GM20431 (cell line): ENCODE measurements around the gene WDR91.
"Not testable (repeated sequence)": the region's sequence is repeated elsewhere in the genome, so short reads cannot be mapped to it uniquely, and the experiment has no call there.

Source experiments
- in situ Hi-C: fragments of 300-500 bp; cut with MseI, MboI; formaldehyde crosslinking; loops from one replicate; pipeline ENCODE4 v1.15.0; 2020; ENCODE audit warnings: low sequenced_read_pairs; ENCODE audit not compliant: unreplicated experiment

The WDR91 gene

DNA sequence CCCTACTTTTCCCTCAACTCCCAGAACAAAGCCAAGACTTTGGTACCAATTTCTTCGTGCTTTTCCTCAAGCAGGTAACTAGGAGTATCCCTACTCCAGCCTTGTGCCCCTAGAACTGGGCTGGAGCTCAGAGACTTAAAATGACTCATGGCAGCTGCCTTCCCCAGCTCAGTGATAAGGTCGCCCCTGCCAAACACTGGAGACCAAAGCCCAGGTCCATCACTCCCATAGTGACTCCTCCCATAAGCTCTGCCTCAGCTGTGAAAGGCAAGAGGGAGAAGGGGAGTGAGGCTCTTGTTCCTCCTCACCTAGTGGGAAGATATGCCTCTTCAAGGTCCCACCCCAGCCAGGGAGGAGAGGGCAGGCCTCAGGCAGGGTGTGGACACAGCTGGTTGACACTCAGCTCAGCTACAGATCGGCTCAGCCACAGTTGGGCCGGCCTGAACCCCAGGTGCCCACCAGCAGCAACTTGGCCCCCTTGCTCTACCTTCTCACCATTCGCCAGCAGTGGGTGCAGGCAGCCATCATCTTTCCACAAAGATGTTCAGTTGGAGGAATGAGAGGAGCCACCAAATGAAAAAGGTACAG, 27.0 kb downstream of the WDR91 start:
- in situ Hi-C loops: loop anchor here (25.0 kb wide), 1 partner anchor 547 kb away; the partner anchor contains the start of gene BPGM

DNA sequence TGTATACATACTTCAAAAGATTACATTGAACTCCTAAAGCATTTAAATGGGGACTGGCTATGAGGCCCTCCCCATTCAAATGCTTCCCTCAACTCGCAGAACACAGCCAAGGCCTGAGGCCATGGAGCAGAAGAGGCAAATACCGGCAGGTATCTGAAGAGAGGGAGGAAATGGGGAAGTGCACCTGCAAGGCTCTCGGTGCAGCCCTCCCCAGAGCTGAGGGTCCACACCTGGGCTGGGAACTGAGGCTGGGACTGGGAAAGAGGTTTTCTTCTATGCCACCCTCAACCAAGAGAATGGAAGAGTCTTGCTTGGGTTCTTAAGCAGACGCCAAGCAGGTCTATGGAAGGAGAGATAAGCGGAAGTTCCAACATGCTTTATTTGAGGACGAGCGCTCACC, 27.8 kb downstream of the WDR91 start:
- in situ Hi-C loops: loop anchor here (25.0 kb wide), 1 partner anchor 546 kb away; the partner anchor contains the start of gene BPGM

DNA sequence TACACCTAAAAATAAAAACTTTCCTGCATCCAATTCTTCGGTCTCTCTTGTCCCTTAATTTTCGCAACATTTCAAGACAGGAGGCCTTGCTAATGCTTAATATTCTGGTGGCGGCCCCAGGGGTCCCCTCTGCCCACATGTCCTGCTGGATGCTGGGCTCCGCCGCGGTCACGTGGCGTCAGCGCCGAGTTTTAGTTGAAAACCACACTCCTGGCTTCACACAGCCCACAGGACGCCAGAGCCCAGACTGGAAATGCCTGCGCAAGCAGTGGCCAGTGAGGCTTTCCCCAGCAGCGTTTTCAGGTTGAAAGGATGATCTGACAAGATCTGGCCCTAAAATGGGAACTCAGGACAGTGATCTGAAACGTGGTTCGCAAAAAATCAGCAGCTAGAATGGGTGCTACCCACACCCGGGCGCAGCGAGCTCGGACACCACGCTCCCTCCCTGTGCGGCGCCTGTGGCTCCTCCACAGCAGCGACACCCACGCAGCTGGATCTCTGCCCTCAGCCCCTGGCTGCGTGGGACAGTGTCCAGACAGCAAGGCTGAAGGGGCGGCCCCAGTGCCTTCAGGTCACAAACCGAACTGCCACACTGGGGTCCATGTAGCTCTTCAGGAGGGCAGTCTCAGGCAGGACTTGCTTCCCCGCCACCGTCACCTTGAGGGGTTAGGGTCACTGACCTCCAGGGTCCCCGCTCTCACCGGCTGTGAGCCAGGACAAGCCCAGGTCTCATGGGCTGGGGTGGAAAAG, 29.2 kb downstream of the WDR91 start:
- in situ Hi-C loops: loop anchor here (25.0 kb wide), 1 partner anchor 545 kb away; the partner anchor contains the start of gene BPGM

DNA sequence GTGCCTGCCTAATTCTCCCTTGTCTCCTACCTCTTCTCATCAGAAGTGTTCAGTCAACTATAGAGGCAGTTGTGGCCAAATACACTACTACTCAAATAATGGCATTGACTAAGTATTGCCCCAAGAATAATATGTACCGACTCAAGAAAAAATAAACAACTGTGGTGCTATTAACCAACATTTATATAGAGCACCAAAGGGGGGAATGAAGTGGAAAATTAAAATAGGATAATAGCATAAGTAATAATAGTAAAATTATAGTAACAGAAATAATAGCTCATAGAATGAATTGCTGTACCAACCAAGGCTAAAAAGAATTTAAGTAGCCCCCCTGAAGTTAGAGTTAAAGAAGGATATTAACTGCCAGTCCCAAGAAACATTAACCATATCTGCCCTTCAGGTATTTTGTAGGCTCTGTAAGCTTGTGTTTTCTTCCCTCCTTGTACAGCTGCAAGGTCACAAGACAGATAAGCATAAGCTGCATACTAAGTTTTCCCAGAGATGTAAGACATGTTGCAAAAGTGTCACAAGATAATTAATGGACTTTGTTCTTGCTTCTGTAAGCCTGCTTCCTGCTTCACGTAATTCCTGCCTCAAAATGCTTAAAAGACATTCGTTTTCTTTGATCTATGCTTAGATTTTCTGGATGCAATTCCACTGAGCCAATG, 29.9 kb downstream of the WDR91 start:
- in situ Hi-C loops: loop anchor here (25.0 kb wide), 1 partner anchor 544 kb away; the partner anchor contains the start of gene BPGM

DNA sequence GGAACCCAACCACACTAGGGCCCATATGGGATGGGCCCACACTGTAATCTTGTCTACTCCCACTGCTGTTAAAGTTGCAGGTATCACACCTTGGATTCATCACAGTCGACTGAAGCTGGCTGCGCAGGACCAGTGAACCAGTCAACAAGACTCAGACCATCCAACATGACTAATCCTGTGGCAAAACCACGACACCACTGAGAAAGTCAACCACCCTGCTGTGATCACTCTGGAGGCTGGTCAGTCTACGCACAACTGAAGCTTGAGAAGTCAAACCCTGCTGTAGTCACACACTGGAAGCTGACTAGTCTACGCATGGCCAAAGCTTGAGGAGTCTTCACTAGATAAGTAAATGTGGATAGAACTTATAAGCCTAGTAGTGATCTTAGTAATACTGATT, 31.2 kb downstream of the WDR91 start:
- in situ Hi-C loops: loop anchor here (25.0 kb wide), 1 partner anchor 543 kb away; the partner anchor contains the start of gene BPGM

- in situ Hi-C loops: loop anchor here (25.0 kb wide), 1 partner anchor 542 kb away; the partner anchor contains the start of gene BPGM
Observed at GRCh38 chr7:135179321-135179925, 31.9 kb downstream of the WDR91 start.

DNA sequence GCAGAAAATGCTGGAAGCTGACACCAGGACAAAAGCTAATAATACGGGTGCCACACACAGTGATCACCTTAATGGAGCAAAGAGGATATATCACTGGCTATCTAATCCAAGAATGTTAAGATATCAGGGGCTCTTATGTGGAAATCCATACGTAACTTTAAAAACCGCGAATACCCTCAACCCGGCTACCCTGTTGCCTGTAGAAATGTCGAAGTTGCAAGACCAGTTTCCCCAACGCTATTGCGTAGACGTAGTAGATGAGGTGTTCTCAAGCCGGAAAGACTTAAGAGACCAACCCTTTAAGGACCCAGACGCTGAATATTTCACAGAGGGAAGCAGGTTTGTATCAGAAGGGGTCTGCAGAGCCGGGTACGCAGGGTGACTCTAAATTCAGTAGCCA, 33.0 kb downstream of the WDR91 start:
- in situ Hi-C loops: loop anchor here (25.0 kb wide), 1 partner anchor 541 kb away; the partner anchor contains the start of gene BPGM

GRCh38 chr7:135177028-135177696, 34.2 kb downstream of the WDR91 start:
- in situ Hi-C loops: loop anchor here (25.0 kb wide), 1 partner anchor 540 kb away; the partner anchor contains the start of gene BPGM

- in situ Hi-C loops: loop anchor here (25.0 kb wide), 1 partner anchor 539 kb away; the partner anchor contains the start of gene BPGM
Observed at GRCh38 chr7:135175931-135176330, 35.4 kb downstream of the WDR91 start.

DNA sequence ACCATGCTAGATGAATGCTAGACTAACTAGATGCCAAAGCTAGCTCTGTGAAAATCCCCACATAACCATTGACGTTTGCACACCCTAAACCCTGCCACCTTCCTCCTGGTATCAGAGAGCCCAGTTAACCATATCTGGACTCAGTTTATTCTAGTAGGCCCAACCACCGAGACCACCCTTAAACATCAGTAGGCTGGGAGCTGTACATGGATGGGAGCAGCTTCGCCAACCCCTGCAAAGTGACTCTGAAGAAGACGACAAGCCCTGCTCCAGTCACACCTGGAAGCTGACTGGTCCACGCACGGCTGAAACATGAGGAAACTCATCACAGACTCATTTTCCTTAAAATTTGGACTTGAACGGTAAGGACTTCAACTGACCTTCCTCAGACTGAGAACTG, 36.4 kb downstream of the WDR91 start:
- in situ Hi-C loops: loop anchor here (25.0 kb wide), 1 partner anchor 538 kb away; the partner anchor contains the start of gene BPGM

DNA sequence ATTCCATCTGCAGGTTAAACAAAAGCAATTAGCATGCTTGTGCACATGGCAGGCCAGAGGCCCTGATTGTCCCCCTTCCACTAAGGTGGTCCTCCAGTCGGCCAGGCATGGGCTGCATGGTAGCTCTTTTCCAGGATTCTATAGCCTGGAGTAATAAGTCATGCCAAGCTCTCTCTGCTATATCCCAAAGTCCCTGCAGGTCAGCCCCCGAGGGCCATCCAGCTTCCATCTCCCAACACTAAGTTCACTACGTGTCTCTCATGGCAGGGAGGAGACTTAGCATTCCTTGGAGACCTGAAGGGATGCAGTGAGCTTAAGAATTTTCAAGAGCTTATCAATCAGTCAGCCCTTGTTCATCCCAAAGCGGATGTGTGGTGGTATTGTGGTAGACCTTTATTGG, 37.4 kb downstream of the WDR91 start:
- in situ Hi-C loops: not testable (repeated sequence)

DNA sequence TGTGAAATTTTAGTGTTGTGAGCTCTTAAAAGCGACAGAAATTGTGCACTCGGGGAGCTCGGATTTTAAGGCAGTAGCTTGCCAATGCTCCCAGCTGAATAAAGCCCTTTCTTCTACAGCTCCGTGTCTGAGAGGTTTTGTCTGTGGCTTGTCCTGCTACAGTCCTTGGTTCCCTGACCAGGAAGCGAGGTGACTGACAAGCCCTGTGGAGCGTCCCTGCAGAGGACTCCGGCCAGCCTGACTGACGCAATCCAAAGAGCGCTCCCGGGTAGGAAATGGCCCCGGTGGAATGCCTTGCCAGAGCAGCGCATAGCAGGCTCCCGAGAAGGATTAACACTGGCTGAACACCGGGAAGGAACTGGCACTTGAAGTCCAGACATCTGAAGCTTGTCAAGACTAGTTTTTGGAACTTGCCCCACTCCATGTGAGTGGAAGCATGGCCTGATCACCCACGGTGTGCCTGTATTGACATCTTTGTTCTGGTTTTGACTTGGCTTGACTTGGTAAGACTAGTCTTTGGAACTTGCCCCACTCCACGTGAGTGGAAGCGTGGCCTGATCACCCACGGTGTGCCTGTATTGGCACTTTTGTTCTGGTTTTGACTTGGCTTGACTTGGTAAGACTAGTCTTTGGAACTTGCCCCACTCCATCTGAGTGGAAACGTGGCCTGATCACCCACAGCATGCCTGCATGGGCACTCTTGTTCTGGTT, 39.6 kb downstream of the WDR91 start:
- in situ Hi-C loops: not testable (repeated sequence)

DNA sequence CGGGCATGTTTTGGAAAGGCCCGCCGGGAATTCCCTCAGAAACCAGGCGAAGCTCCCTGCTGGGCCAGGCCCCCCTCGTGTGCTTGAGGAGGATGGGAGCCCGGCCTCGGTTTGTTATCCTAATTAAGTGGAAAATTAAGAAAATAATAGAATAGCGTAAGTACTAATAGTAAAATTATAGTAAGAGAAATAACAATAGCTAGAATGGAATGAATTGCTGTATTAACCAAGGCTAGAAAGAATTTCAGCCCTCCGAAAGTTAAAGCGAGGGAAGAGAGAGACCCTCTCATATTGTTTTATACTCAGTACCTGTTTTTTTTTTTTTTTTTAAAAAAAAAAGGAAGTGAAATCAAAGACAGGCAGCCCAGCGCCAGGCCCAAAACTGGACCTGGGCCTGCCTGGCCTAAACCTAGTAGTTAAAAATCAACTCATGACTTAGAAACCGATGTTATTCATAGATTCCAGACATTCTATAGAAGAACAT, 40.3 kb downstream of the WDR91 start:
- in situ Hi-C loops: not testable (repeated sequence)

DNA sequence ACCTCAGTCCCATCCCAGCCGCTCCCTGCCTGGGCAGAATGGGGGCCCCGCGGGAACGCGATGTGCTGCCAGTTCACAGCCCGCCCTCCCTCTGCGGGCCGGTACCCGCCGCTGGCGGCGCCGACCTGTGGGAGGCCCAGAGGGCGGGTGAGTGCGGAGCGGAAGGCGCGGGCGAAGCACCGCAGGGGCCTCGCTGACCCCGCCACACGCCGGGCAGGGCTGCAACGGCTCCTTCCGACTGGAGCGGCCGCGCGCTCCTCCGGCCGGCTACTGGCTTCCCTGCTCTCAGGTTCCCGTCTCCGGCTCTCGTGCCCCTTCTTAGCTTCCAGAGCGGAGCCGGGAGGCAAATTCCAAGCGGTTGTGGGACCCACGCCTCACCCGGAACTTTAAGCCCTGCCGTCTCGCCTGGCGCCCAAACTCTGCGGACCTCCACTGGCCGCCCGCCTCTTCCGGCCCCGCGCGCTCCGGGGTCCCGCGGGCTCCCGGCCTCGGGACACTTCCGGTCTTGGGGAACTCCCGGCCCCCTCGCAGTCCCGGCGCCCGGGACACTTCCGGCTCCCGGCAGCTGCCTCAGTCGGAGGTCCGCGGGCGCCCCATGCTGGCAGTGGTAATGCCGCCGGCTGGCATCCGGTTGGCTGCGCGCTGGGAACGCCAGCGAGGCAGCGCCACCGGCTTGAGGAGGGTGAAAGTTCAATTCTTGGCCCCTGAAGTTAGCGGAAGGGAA, 40.9 kb downstream of the WDR91 start, which contains the start of gene CYREN:
Gene CYREN, minus strand, starts transcription at position 434 of the 724 bp plus-strand sequence. CDS start 1,785 bp downstream, outside the sequence.
- in situ Hi-C loops: no loop called here

- in situ Hi-C loops: no loop called here
Observed at GRCh38 chr7:135169964-135170273, 41.4 kb downstream of the WDR91 start.

GRCh38 chr7:135169141-135169963, 42.0 kb downstream of the WDR91 start:
- in situ Hi-C loops: no loop called here

DNA sequence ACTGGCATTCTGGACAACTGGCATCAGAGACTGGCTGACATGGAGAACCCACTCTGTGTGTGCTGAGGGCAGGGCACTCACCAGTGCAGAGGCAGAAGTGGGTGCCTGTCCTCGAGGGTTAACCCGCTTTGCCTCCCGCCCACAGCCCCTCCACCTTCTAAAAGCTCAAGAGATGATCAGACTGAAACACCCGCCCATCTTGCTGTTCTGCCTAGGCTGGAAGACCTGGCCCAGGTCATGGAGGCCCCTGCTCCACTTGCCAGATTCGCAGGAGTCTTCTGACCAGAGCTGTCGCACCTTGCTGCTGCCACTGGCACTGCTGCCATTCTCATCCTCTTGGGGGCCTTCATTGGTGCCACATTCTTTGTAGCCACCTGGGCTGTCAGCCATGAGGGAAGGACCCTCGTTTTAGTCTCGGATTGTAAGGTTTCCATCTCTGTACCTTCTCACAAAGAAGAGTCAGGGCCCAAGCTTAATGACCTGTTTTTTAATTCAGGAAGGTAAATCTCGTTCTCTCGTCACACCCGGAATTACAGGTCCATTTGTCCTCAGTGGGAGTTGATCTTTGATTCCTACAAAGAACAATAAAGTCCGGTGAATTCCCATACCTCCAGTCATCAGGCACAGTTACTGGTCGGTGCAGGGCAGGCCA, 42.7 kb downstream of the WDR91 start:
- in situ Hi-C loops: no loop called here
